CD4-positive, alpha-beta T cell treated with Interleukin-17A for 4 hours (primary cell): ENCODE results near the gene MT1G.
"Not testable (repeated sequence)": the region's sequence is repeated elsewhere in the genome, so short reads cannot be mapped to it uniquely, and the experiment has no call there.

Experiments
- DNase-seq: peaks from one replicate; pipeline ENCODE4 v3.0.0-alpha.2; 2020; ENCODE audit warnings: mixed read lengths

Gene MT1G

GRCh38 chr16:56634715-56635440 lies 33.0 kb downstream of the MT1G start:
- DNase-seq = no peak

GRCh38 chr16:56633535-56633934 lies 34.3 kb downstream of the MT1G start:
- DNase-seq = no peak

GRCh38 chr16:56632848-56633365 lies 35.0 kb downstream of the MT1G start:
- no peak for DNase-seq

GRCh38 chr16:56632156-56632847 lies 35.6 kb downstream of the MT1G start, which contains the start of gene MT1M:
MT1M (plus strand) TSS chr16:56632659; CDS start chr16:56632732, 73 bp downstream.
- no peak for DNase-seq

- no peak for DNase-seq
Measured at GRCh38 chr16:56631832-56632155, 36.1 kb downstream of the MT1G start.

- DNase-seq = no peak
Measured at GRCh38 chr16:56631197-56631596, 36.7 kb downstream of the MT1G start.

- DNase-seq = no peak
Measured at GRCh38 chr16:56630134-56630533, 37.7 kb downstream of the MT1G start.

- DNase-seq = no peak
Measured at GRCh38 chr16:56629531-56629930, 38.3 kb downstream of the MT1G start.

GRCh38 chr16:56628486-56629350 lies 39.1 kb downstream of the MT1G start:
- DNase-seq = no peak

GRCh38 chr16:56626685-56627084 lies 41.2 kb downstream of the MT1G start:
- DNase-seq = no peak

- DNase-seq = no peak
Measured at GRCh38 chr16:56625943-56626654, 41.8 kb downstream of the MT1G start.

GRCh38 chr16:56625140-56625942 lies 42.5 kb downstream of the MT1G start, which contains the start of gene MT1E:
MT1E (plus strand) TSS chr16:56625781; CDS start chr16:56625852, 71 bp downstream.
- peak; percentile 40 for DNase-seq

- no peak for DNase-seq
Measured at GRCh38 chr16:56623637-56624036, 44.2 kb downstream of the MT1G start.

GRCh38 chr16:56623184-56623583 lies 44.7 kb downstream of the MT1G start:
- DNase-seq = not testable (repeated sequence)

- not testable (repeated sequence) for DNase-seq
Measured at GRCh38 chr16:56621665-56622445, 46.0 kb downstream of the MT1G start.

GRCh38 chr16:56620339-56620897 lies 47.4 kb downstream of the MT1G start:
- DNase-seq = no peak

- DNase-seq = no peak
Measured at GRCh38 chr16:56618138-56618537, 49.7 kb downstream of the MT1G start.

GRCh38 chr16:56617212-56618085 lies 50.4 kb downstream of the MT1G start:
- DNase-seq = peak; percentile 78
